Neural cell (in vitro differentiated cells): ENCODE data around the gene EXOC2. TPM values are rescaled to one million over a fixed set of nuclear protein-coding genes. Genes with fewer than 3 reads are reported as not detected.

Source experiments
- H2AFZ ChIP-seq: fragments of 200-600, 300-800 bp; sonication (generic), shearing (Covaris generic); 2 replicates; pipeline ENCODE4 v1.6.0; 2014; ENCODE audit warnings: low read depth, mild to moderate bottlenecking, antibody characterized with exemption, low read length, moderate library complexity
- H3F3A ChIP-seq: fragments of 200-600 bp; shearing (Covaris generic); 2 replicates; pipeline ENCODE4 v1.6.1; 2016; ENCODE audit warnings: mild to moderate bottlenecking, moderate library complexity, mixed read lengths, antibody characterized with exemption, low read length; ENCODE audit not compliant: insufficient read depth, poor library complexity, severe bottlenecking
- H3K27ac ChIP-seq: fragments of 200-600, 300-800 bp; sonication (generic), shearing (Covaris generic); 2 replicates; pipeline ENCODE4 v1.5.1; 2014; ENCODE audit warnings: mild to moderate bottlenecking, low read length, moderate library complexity
- H3K27me3 ChIP-seq: fragments of 300-800, 200-600 bp; sonication (generic), shearing (Covaris generic); 2 replicates; pipeline ENCODE4 v1.6.0; 2014; ENCODE audit warnings: mild to moderate bottlenecking, low read depth, low read length, moderate library complexity; ENCODE audit not compliant: insufficient read depth
- H3K36me3 ChIP-seq: fragments of 300-800, 200-600 bp; sonication (generic), shearing (Covaris generic); 2 replicates; pipeline ENCODE4 v1.5.1; 2014; ENCODE audit warnings: mild to moderate bottlenecking, antibody characterized with exemption, low read length, moderate library complexity; ENCODE audit not compliant: insufficient read depth
- H3K4me2 ChIP-seq: fragments of 300-800, 200-600 bp; sonication (generic), shearing (Covaris generic); 2 replicates; pipeline ENCODE4 v1.6.0; 2014; ENCODE audit warnings: mild to moderate bottlenecking, low read length
- H3K4me3 ChIP-seq: fragments of 300-800, 200-600 bp; sonication (generic), shearing (Covaris generic); 2 replicates; pipeline ENCODE4 v1.5.1; 2014; ENCODE audit warnings: mild to moderate bottlenecking, low read length, moderate library complexity
- H3K79me2 ChIP-seq: fragments of 200-600 bp; shearing (Covaris generic); replicated peaks from 2 replicates; pipeline ENCODE4 v1.6.0; 2014; ENCODE audit warnings: mild to moderate bottlenecking, low read length, moderate library complexity; ENCODE audit not compliant: insufficient read depth
- H3K9ac ChIP-seq: fragments of 300-800, 200-600 bp; sonication (generic), shearing (Covaris generic); 2 replicates; pipeline ENCODE4 v1.6.1; 2016; ENCODE audit warnings: mild to moderate bottlenecking, low read length, mixed read lengths
- H3K9me2 ChIP-seq: fragments of 200-600 bp; shearing (Covaris generic); 2 replicates; pipeline ENCODE4 v1.6.1; 2016; ENCODE audit warnings: mild to moderate bottlenecking, low read length, mixed read lengths; ENCODE audit not compliant: insufficient read depth
- H3K9me3 ChIP-seq: fragments of 200-600, 300-800 bp; sonication (generic), shearing (Covaris generic); 2 replicates; pipeline ENCODE4 v1.6.1; 2016; ENCODE audit warnings: mild to moderate bottlenecking, mixed run types, low read length, moderate library complexity, mixed read lengths
- H4K20me1 ChIP-seq: fragments of 200-600 bp; shearing (Covaris generic); 2 replicates; pipeline ENCODE4 v1.6.1; 2016; ENCODE audit warnings: mild to moderate bottlenecking, mixed run types; ENCODE audit not compliant: insufficient read depth
- CTCF ChIP-seq: fragments of 450-650 bp; IDR thresholded peaks from 2 replicates; pipeline ENCODE4 v1.5.1; 2014; ENCODE audit warnings: antibody characterized with exemption, mild to moderate bottlenecking, moderate library complexity; ENCODE audit not compliant: poor library complexity, severe bottlenecking
- EP300 ChIP-seq: fragments of 450-650 bp; conservative IDR thresholded peaks from 2 replicates; pipeline ENCODE4 v1.6.1; 2014; ENCODE audit warnings: antibody characterized with exemption, mild to moderate bottlenecking, moderate library complexity; ENCODE audit not compliant: poor library complexity, severe bottlenecking
- EZH2 ChIP-seq: fragments of 200-600, 300-800 bp; shearing (Covaris generic), sonication (generic); IDR thresholded peaks from 2 replicates; pipeline ENCODE4 v1.6.1; 2014; ENCODE audit warnings: antibody characterized with exemption, low read length, borderline replicate concordance, mild to moderate bottlenecking; ENCODE audit not compliant: insufficient read depth, poor library complexity, severe bottlenecking
- MXI1 ChIP-seq: fragments of 450-650 bp; conservative IDR thresholded peaks from 2 replicates; pipeline ENCODE4 v1.6.1; 2014; ENCODE audit warnings: antibody characterized with exemption, mild to moderate bottlenecking; ENCODE audit not compliant: poor library complexity, severe bottlenecking
- POLR2AphosphoS5 ChIP-seq: IDR thresholded peaks from 2 replicates; pipeline ENCODE4 v1.6.1; 2012
- RAD21 ChIP-seq: fragments of 450-650 bp; conservative IDR thresholded peaks from 2 replicates; pipeline ENCODE4 v1.6.1; 2014; ENCODE audit warnings: antibody characterized with exemption, mild to moderate bottlenecking, moderate library complexity
- REST ChIP-seq: IDR thresholded peaks from 2 replicates; pipeline ENCODE4 v1.6.1; 2012; ENCODE audit warnings: borderline replicate concordance
- SMC3 ChIP-seq: fragments of 450-650 bp; conservative IDR thresholded peaks from 2 replicates; pipeline ENCODE4 v1.6.1; 2014; ENCODE audit warnings: antibody characterized with exemption, mild to moderate bottlenecking, moderate library complexity; ENCODE audit not compliant: poor library complexity
- TAF1 ChIP-seq: IDR thresholded peaks from 2 replicates; pipeline ENCODE4 v1.6.1; 2012; ENCODE audit warnings: low read depth
- polyA plus RNA-seq: library from polyadenylated mRNA; depleted of rRNA; stranded (reverse); fragments of >200 nt; gene quantifications from 2 replicates; pipeline ENCODE4 v1.2.3, GENCODE V29; 2014

The EXOC2 gene
- polyA plus RNA-seq, 1 donor from 2014 or later, result 38.6 TPM

- Histone ChIP-seq H3K27me3 (peaks cover 12% of the 10 kb centered on the region), H3K4me2 (no peak overlapping the region), H3K79me2 (no peaks in the 10 kb centered on the region), H3K36me3 (no peaks in the 10 kb centered on the region), H3K9ac (no peak overlapping the region), H4K20me1 (no peaks in the 10 kb centered on the region), H3K9me2 (no peaks in the 10 kb centered on the region), H3K4me3 (no peak overlapping the region), H2AFZ (no peak overlapping the region), H3K27ac (no peak overlapping the region), H3K9me3 (no peaks in the 10 kb centered on the region), H3F3A (no peaks in the 10 kb centered on the region)
- no peak for TF ChIP-seq EZH2
- TF ChIP-seq REST, result no peak
- TF ChIP-seq SMC3, result no peak
- no peak for TF ChIP-seq RAD21
- no peak for TF ChIP-seq MXI1
- TF ChIP-seq EP300, result no peak
- no peak for TF ChIP-seq POLR2AphosphoS5
- no peak for TF ChIP-seq TAF1
- TF ChIP-seq CTCF, result no peak
These were observed 23.0 kb upstream of the EXOC2 start for GRCh38 chr6:715709-716491.

GRCh38 chr6:714100-714499 lies 21.2 kb upstream of the EXOC2 start:
- Histone ChIP-seq H3K27me3 (peaks cover 26% of the 10 kb centered on the region), H3K4me3 (no peak overlapping the region), H3K9me2 (no peaks in the 10 kb centered on the region), H3K9ac (no peak overlapping the region), H3K4me2 (no peak overlapping the region), H3K9me3 (no peaks in the 10 kb centered on the region), H3K27ac (no peak overlapping the region), H4K20me1 (no peaks in the 10 kb centered on the region), H3F3A (no peaks in the 10 kb centered on the region), H2AFZ (no peak overlapping the region), H3K36me3 (no peaks in the 10 kb centered on the region), H3K79me2 (no peaks in the 10 kb centered on the region)
- TF ChIP-seq EP300 (no peak), POLR2AphosphoS5 (no peak), TAF1 (no peak), REST (no peak), RAD21 (no peak), MXI1 (no peak), SMC3 (no peak), CTCF (no peak), EZH2 (no peak)
